Activated CD8-positive, alpha-beta T cell treated with anti-CD3 and anti-CD28 coated beads for 36 hours (primary cell): ENCODE data around the gene TSPO2. TPM values are rescaled to one million over a fixed set of nuclear protein-coding genes. Genes with fewer than 3 reads are reported as not detected.

Experiments used
- ATAC-seq: fragments of 200-7000 bp; cut with Tn5 transposase; one replicate; pipeline ENCODE4 v1.10.0; 2021; ENCODE audit warnings: mild to moderate bottlenecking, moderate library complexity
- CTCF ChIA-PET: fragments of 350-600 bp; sonication (Branson Sonifier 250); formaldehyde crosslinking; loops from one replicate; lab custom pipeline; 2021; ENCODE audit warnings: antibody characterized with exemption; lab: Charles Lee
- POLR2A ChIA-PET: fragments of 350-600 bp; sonication (Branson Sonifier 250); formaldehyde crosslinking; loops from one replicate; lab custom pipeline; 2021; ENCODE audit warnings: antibody characterized with exemption; lab: Charles Lee
- DNase-seq: peaks from one replicate; pipeline ENCODE4 v3.0.0-alpha.2; 2020
- H3K27ac Mint-ChIP-seq: one replicate; pipeline ENCODE4 v1.8.0; 2021; ENCODE audit warnings: mild to moderate bottlenecking, mixed read lengths
- H3K27me3 Mint-ChIP-seq: one replicate; pipeline ENCODE4 v1.8.0; 2021; ENCODE audit warnings: mixed read lengths
- H3K36me3 Mint-ChIP-seq: one replicate; pipeline ENCODE4 v1.8.0; 2021; ENCODE audit warnings: low read depth, mixed read lengths
- H3K4me1 Mint-ChIP-seq: one replicate; pipeline ENCODE4 v1.8.0; 2021; ENCODE audit warnings: low read depth, mixed read lengths
- H3K4me3 Mint-ChIP-seq: one replicate; pipeline ENCODE4 v1.8.0; 2021; ENCODE audit warnings: mild to moderate bottlenecking, moderate library complexity, mixed read lengths
- H3K9me3 Mint-ChIP-seq: one replicate; pipeline ENCODE4 v1.8.0; 2021; ENCODE audit warnings: mixed read lengths
- intact Hi-C: fragments of 100-400 bp; cut with micrococcal nuclease; formaldehyde crosslinking; loops from one replicate; pipeline ENCODE4 v1.10.0; 2022
- total RNA-seq, 2 experiments: library from RNA; stranded (reverse); gene quantifications; one replicate each; pipeline ENCODE4 v1.2.3, GENCODE V29; 2021
- TF ChIP-seq, protein P1 (sequence below): fragments of 200-600 bp; IDR thresholded peaks from one replicate; pipeline ENCODE4 v1.8.0; 2022; ENCODE audit warnings: antibody characterized with exemption, mild to moderate bottlenecking

Gene TSPO2
- total RNA-seq, 2 experiments from 2014 or later: not detected

DNA sequence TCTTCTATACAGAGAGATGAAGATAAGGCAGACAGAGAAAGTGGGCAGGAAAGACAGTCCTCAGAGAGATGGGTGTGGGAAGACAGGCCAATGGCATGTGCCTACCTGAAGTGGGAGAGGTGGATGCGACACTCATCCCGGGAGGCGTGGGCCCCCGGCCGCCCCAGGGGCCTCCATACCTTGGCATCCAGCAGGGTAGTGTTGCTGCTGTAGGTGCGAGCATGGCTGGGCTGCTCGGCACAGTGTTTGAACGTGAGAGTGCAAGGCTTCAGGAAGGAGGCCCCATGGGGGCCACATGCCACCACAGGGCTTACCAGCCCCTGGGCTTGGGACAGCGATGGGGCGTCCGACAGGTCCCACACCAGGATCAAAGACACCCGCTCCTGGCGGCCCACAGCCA, 8.5 kb upstream of the TSPO2 start:
- ChIA-PET POLR2A (no interaction called here), CTCF (no interaction called here)
- DNase-seq (no peak), ATAC-seq (no peak)
- Mint-ChIP-seq H3K27ac (no peak overlapping the region), H3K36me3 (no peaks in the 10 kb centered on the region), H3K9me3 (no peaks in the 10 kb centered on the region), H3K4me3 (no peak overlapping the region), H3K27me3 (no peaks in the 10 kb centered on the region), H3K4me1 (peaks cover 6% of the 10 kb centered on the region)
- intact Hi-C loops: no loop called here
- TF ChIP-seq, protein P1, sequence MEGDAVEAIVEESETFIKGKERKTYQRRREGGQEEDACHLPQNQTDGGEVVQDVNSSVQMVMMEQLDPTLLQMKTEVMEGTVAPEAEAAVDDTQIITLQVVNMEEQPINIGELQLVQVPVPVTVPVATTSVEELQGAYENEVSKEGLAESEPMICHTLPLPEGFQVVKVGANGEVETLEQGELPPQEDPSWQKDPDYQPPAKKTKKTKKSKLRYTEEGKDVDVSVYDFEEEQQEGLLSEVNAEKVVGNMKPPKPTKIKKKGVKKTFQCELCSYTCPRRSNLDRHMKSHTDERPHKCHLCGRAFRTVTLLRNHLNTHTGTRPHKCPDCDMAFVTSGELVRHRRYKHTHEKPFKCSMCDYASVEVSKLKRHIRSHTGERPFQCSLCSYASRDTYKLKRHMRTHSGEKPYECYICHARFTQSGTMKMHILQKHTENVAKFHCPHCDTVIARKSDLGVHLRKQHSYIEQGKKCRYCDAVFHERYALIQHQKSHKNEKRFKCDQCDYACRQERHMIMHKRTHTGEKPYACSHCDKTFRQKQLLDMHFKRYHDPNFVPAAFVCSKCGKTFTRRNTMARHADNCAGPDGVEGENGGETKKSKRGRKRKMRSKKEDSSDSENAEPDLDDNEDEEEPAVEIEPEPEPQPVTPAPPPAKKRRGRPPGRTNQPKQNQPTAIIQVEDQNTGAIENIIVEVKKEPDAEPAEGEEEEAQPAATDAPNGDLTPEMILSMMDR: no peak

DNA sequence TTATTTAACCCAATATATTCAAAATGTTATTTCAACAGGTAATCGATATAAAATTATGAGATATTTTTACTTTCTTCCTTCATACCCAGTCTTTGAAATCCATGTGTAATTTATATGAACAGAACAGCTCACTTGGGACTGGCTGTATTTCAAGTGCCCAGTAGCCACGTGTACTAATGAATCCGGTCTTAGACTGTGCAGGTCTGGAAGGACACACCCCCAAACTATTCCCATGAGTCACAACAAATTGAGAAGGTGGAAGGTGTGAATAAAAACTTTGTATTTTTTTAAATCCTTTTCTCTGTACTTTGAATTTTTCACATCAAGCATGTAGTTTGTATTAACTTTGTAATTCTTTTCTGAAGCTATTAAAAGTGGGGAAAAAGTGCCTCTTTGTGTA, 6.1 kb upstream of the TSPO2 start:
- Mint-ChIP-seq H3K4me3 (no peak overlapping the region), H3K9me3 (no peaks in the 10 kb centered on the region), H3K27ac (no peak overlapping the region), H3K27me3 (no peaks in the 10 kb centered on the region), H3K36me3 (no peaks in the 10 kb centered on the region), H3K4me1 (peaks cover 8% of the 10 kb centered on the region)
- ChIA-PET POLR2A (no interaction called here), CTCF (interaction anchor here (0.8 to 2.9 kb wide), 4 partner anchors 9 to 191 kb away, joined by 3 to 33 read pairs (median 3); no protein-coding TSS in a partner anchor)
- intact Hi-C loops: no loop called here
- DNase-seq (no peak), ATAC-seq (no peak)
- TF ChIP-seq, protein P1: no peak

DNA sequence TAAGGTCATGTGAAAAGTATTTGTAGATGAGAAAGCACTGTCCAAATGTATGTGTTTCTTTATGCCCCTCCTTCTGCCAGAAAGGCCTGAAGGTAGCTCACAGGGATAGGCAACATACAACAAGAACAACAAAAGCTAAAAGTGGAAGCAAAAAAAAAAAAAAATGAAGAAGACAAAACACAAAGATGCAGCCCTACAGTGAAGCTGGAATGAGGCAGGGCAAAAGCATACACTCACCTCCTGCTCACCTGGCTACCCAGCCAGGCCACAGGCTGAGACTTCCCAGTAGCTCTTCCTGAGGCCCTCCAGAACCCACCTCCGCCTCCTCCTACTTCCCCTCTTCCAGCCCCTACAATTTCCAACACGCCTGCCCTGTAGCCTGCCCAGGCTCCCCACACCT, 5.7 kb upstream of the TSPO2 start:
- H3K27me3 Mint-ChIP-seq: no peaks in the 10 kb centered on the region
- no peak overlapping the region for H3K4me3 Mint-ChIP-seq
- H3K36me3 Mint-ChIP-seq: no peaks in the 10 kb centered on the region
- DNase-seq (no peak), ATAC-seq (no peak)
- TF ChIP-seq, protein P1: no peak
- POLR2A ChIA-PET: no interaction called here
- H3K27ac Mint-ChIP-seq: no peak overlapping the region
- peaks cover 8% of the 10 kb centered on the region for H3K4me1 Mint-ChIP-seq
- intact Hi-C loops: no loop called here
- H3K9me3 Mint-ChIP-seq: no peaks in the 10 kb centered on the region
- CTCF ChIA-PET: interaction anchor here (0.8 to 2.9 kb wide), 4 partner anchors 9 to 146 kb away, joined by 3 to 33 read pairs (median 3); no protein-coding TSS in a partner anchor

DNA sequence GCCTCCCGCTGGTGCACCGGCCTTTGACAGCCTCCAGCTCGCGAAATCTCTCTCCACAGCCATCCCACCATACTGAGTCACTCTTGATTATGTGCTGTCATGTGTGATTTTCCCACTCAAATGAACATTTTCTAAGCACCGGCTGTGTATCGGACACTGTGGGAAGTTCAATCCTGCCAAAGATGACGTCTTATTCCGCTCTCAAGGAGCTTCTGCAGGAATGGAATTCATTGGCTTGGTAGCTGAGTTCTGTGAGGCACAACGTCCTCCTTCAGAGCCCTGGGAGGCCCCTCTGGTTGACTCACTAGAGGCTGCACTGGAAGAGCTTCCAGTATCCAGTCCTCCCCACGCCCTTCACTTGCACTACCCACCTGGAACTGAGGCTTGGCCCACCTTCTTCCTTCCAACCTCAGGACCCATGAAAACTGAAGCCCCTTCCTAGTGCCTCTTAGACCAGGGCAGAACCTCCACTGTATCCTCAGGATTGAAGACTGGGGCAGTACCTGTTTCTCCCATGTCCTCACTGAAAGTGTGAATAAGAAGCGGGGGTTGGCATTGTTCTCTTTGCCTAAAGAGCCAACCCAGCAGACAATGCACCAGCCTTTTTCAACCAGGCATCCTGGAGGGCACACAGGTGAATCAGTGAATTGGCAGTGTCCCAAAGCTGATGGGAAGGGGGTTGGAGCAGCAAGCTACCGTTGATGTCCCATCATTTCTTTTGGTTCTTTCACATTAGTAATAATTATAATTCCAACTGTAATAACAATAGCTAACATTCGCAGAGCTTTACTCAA, 5.0 kb upstream of the TSPO2 start:
- ATAC-seq (no peak), DNase-seq (no peak)
- ChIA-PET CTCF (interaction anchor here (0.8 to 2.9 kb wide), 4 partner anchors 8 to 145 kb away, joined by 3 to 33 read pairs (median 3); no protein-coding TSS in a partner anchor), POLR2A (no interaction called here)
- no peak overlapping the region for H3K27ac Mint-ChIP-seq
- no peaks in the 10 kb centered on the region for H3K9me3 Mint-ChIP-seq
- peaks cover 8% of the 10 kb centered on the region for H3K4me1 Mint-ChIP-seq
- peaks cover 2% of the 10 kb centered on the region for H3K36me3 Mint-ChIP-seq
- no peaks in the 10 kb centered on the region for H3K27me3 Mint-ChIP-seq
- no peak overlapping the region for H3K4me3 Mint-ChIP-seq
- intact Hi-C loops: no loop called here
- TF ChIP-seq, protein P1: no peak

DNA sequence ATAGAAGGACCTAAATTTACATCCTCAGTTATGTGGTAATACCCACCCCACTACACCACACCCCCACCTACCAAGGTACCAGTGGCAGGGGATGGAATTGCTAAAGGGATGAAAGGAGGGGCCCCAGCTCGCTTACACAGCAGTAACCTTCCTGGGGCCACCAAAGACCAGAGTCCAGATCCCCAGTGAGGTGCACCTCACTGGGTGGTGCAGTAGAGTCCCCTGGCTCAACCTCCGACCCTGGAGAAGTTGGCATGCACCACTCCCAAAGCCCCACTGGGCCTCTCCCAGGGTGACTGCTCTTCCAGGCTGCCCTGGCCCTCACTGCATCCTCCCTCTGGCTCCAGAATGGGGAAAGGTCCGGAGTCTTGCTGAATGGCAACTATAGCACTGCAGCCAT, 4.1 kb upstream of the TSPO2 start:
- H3K4me3 Mint-ChIP-seq: no peak overlapping the region
- H3K27me3 Mint-ChIP-seq: no peaks in the 10 kb centered on the region
- peaks cover 2% of the 10 kb centered on the region for H3K36me3 Mint-ChIP-seq
- no peaks in the 10 kb centered on the region for H3K9me3 Mint-ChIP-seq
- peaks cover 8% of the 10 kb centered on the region for H3K4me1 Mint-ChIP-seq
- CTCF ChIA-PET: interaction anchor here (1.1 to 5.1 kb wide), 6 partner anchors 9 to 66 kb away, joined by 3 to 48 read pairs (median 16); partner anchors contain the start of gene APOBEC2
- TF ChIP-seq, protein P1: no peak
- no peak overlapping the region for H3K27ac Mint-ChIP-seq
- ATAC-seq: no peak
- no peak for DNase-seq
- intact Hi-C loops: no loop called here
- POLR2A ChIA-PET: no interaction called here
